Tibial artery (tissue), 4 donors: Measurements from ENCODE around the gene XIAP.

Experiments
- DNase-seq, 2 donors: peaks; one replicate each; pipeline ENCODE4 v3.0.0-alpha.2; 2019
- H3K27ac ChIP-seq, 2 donors: fragments of 200-600 bp; sonication (generic) in 1 of 2; 1 replicate in 1 of 2; 2 replicates in 1 of 2; pipeline ENCODE4 v1.5.1; 2018 to 2019; ENCODE audit warnings: mild to moderate bottlenecking in 1 of 2
- H3K27me3 ChIP-seq, 2 donors: fragments of 200-600 bp; sonication (generic) in 1 of 2; one replicate each; pipeline versions ENCODE4 v1.5.1 to v1.6.0; 2016 to 2019
- H3K36me3 ChIP-seq, 3 donors: fragments of 200-600 bp; sonication (generic) in 2 of 3; one replicate each; pipeline ENCODE4 v1.5.1; 2016 to 2019; ENCODE audit warnings: mild to moderate bottlenecking in 2 of 3
- H3K4me1 ChIP-seq, 4 donors: fragments of 200-600 bp; sonication (generic) in 2 of 4; 1 replicate in 3 of 4; 2 replicates in 1 of 4; pipeline ENCODE4 v1.5.1; 2016 to 2019
- H3K4me3 ChIP-seq, 2 donors: fragments of 200-600 bp; sonication (generic) in 1 of 2; 1 replicate in 1 of 2; 2 replicates in 1 of 2; pipeline ENCODE4 v1.5.1; 2018 to 2019; ENCODE audit warnings: mild to moderate bottlenecking in 2 of 2
- H3K9me3 ChIP-seq, 3 donors: fragments of 200-600 bp; sonication (generic) in 1 of 3; one replicate each; pipeline ENCODE4 v1.5.1; 2016 to 2019
- CTCF ChIP-seq, 2 experiments: fragments of 200-600 bp in 1 of 2; fragments of 450-650 bp in 1 of 2; IDR thresholded peaks; one replicate each; pipeline ENCODE4 v1.5.1; 2017 to 2019; ENCODE audit warnings: antibody characterized with exemption in 2 of 2, mild to moderate bottlenecking in 1 of 2, moderate library complexity in 1 of 2
- intact Hi-C: fragments of 100-400 bp; cut with DNase I; formaldehyde crosslinking; loops from one replicate; pipeline ENCODE4 v1.15.0; 2023; ENCODE audit warnings: low total_unique reads

Gene XIAP

DNA sequence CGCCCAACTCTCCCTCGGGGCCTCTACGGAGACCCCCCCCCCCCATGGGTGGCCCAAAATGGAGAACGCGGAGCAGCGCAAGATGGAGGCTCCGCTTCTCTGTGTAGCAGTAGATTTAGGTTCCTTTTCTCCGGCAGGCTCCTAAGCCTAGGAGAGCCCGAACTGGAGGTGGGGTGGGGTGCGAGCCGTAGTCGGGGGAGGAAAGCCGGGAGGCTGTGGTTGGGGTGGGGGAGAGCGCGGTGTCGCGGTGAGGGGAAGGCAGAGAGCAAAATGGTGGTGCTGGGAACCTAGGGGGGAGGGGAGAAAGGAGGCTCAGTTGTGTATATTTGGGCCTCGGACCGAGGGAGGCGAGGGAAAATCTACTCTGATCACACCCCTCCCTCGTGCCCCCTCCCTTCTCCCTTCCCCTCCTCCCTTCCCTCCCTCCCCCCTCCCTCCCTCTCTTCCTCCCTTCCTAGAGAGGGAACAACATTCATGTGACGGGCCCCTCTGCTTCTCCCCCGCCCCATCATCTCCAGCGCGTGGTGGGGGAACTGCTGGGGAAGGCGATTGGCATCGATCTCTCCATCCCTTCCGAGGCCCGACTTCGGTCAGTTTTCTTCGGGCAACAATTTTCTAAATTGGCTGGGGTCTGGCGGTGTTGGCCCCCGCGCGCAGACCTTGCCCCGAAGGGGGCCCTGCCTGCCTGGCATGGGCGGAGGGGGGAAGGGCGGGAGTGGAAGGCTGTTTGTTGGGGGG lies 101.6 kb downstream of the XIAP start, which contains the start of gene STAG2:
STAG2 (plus strand) TSS at position 439 of the 738 bp plus-strand sequence. CDS start 60,922 bp downstream, outside the sequence.
- Histone ChIP-seq H3K27ac (peak within 1 kb of the TSS; percentile 98 to 99), H3K4me3 (peak within 1 kb of the TSS; percentile 86 to 91), H3K9me3 (no peaks in the 10 kb centered on the region), H3K36me3 (no peaks in the 10 kb centered on the region), H3K27me3 (peaks cover 0 to 6% of the 10 kb centered on the region in 2 donors), H3K4me1 (peaks cover 0 to 16% (median 2%) of the 10 kb centered on the region in 4 donors)
- intact Hi-C loops = no loop called here
- TF ChIP-seq CTCF (IDR thresholded peaks at IDR 0.05) = no peak
- peak; percentile 81 to 88 for DNase-seq

DNA sequence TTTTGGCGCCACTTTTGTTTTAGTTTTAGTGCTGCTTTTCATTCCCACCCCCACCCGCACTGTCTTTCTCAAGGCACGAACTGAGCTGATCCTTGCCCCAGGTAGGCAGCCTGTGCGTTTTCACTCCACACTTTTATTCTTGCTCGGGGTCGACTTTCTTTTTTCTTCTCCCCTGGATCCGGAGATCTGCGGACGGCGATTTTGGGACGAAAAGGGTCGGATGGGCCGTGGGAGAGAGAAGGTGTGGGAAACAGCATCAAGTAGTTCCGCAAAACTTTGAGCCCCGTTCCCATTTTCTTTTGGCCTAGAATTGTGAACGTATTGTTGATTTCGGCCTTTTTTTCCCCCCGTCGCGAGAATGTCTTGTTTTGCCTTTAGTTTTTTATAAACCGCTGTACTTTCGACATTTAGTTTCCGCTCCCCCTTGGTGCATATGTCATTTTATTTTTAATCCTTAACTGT lies 102.2 kb downstream of the XIAP start:
- H3K4me3 ChIP-seq = peak overlapping the region; percentile 86 to 91
- no peaks in the 10 kb centered on the region for H3K9me3 ChIP-seq
- DNase-seq = no peak
- intact Hi-C loops = no loop called here
- H3K36me3 ChIP-seq = no peaks in the 10 kb centered on the region
- no peak for TF ChIP-seq CTCF (IDR thresholded peaks at IDR 0.05)
- H3K27ac ChIP-seq = peak overlapping the region; percentile 98 to 99
- H3K4me1 ChIP-seq = peaks cover 0 to 16% (median 2%) of the 10 kb centered on the region in 4 donors
- peaks cover 0 to 6% of the 10 kb centered on the region in 2 donors for H3K27me3 ChIP-seq

- intact Hi-C loops = no loop called here
Measured at GRCh38 chrX:123962794-123963373, 103.0 kb downstream of the XIAP start.

More at GRCh38 chrX:123962794-123963373, 103.0 kb downstream of the XIAP start:
- Histone ChIP-seq H3K36me3 (no peaks in the 10 kb centered on the region), H3K27me3 (peaks cover 0 to 6% of the 10 kb centered on the region in 2 donors), H3K27ac (peak overlapping the region; percentile 98 to 99), H3K4me1 (peaks cover 0 to 16% (median 2%) of the 10 kb centered on the region in 4 donors), H3K9me3 (no peaks in the 10 kb centered on the region), H3K4me3 (peak overlapping the region; percentile 86 to 91)
- peak; percentile 93 to 96 for DNase-seq
- TF ChIP-seq CTCF (IDR thresholded peaks at IDR 0.05) = no peak
